Activated naive CD4-positive, alpha-beta T cell treated with anti-CD3 and anti-CD28 coated beads, Interleukin-2, amount 50 U/mL, for 24 hours (primary cell): ENCODE data around the gene MGAT5.
A peak's percentile ranks its signal among the peaks of the same experiment; 100 is the strongest.

ENCODE experiments used
- H3K27ac Mint-ChIP-seq: one replicate; pipeline ENCODE4 v1.8.0; 2021; ENCODE audit warnings: mild to moderate bottlenecking, mixed read lengths
- H3K27me3 Mint-ChIP-seq: one replicate; pipeline ENCODE4 v1.8.0; 2021; ENCODE audit warnings: mixed read lengths
- H3K36me3 Mint-ChIP-seq: one replicate; pipeline ENCODE4 v1.8.0; 2021; ENCODE audit warnings: mixed read lengths
- H3K4me1 Mint-ChIP-seq: one replicate; pipeline ENCODE4 v1.8.0; 2021; ENCODE audit warnings: mixed read lengths
- H3K4me3 Mint-ChIP-seq: one replicate; pipeline ENCODE4 v1.8.0; 2021; ENCODE audit warnings: mild to moderate bottlenecking, mixed read lengths
- H3K9me3 Mint-ChIP-seq: one replicate; pipeline ENCODE4 v1.8.0; 2021; ENCODE audit warnings: mixed read lengths

The MGAT5 gene

GRCh38 chr2:134361648-134362047, 107.8 kb downstream of the MGAT5 start:
- no peak overlapping the region for H3K27ac Mint-ChIP-seq
- H3K9me3 Mint-ChIP-seq = no peaks in the 10 kb centered on the region
- H3K27me3 Mint-ChIP-seq = no peaks in the 10 kb centered on the region
- peaks cover 13% of the 10 kb centered on the region for H3K4me1 Mint-ChIP-seq
- H3K4me3 Mint-ChIP-seq = no peak overlapping the region
- peaks cover 17% of the 10 kb centered on the region for H3K36me3 Mint-ChIP-seq

- Mint-ChIP-seq H3K9me3 (no peaks in the 10 kb centered on the region), H3K27ac (no peak overlapping the region), H3K4me1 (peaks cover 19% of the 10 kb centered on the region), H3K36me3 (peaks cover 19% of the 10 kb centered on the region), H3K4me3 (no peak overlapping the region), H3K27me3 (no peaks in the 10 kb centered on the region)
Observed at GRCh38 chr2:134362152-134362668, 108.3 kb downstream of the MGAT5 start.

- Mint-ChIP-seq H3K36me3 (peaks cover 19% of the 10 kb centered on the region), H3K4me1 (peaks cover 24% of the 10 kb centered on the region), H3K27me3 (no peaks in the 10 kb centered on the region), H3K4me3 (no peak overlapping the region), H3K9me3 (no peaks in the 10 kb centered on the region), H3K27ac (no peak overlapping the region)
Observed at GRCh38 chr2:134362740-134363139, 108.9 kb downstream of the MGAT5 start.

- H3K9me3 Mint-ChIP-seq = no peaks in the 10 kb centered on the region
Observed at GRCh38 chr2:134365356-134365755, 111.5 kb downstream of the MGAT5 start.

DNA sequence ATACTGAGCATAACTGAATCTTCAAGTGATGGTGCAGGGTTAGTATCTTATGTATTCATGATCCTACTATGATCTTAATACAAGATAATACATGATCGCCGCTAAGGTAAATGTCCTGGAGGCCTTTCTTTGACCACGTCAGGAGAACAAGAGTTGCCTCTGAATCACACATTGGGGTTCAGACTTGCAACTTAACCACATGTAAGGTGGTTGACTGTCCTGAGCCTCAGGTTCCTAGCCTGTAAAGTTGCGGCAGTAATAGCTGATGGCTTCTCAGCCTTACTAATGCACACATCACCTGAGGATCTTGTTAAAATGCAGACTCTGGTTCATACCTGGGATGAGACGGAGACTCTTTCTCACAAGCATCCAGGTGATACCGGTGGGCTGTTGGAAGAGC, 112.5 kb downstream of the MGAT5 start:
- Mint-ChIP-seq H3K36me3 (peaks cover 21% of the 10 kb centered on the region), H3K9me3 (no peaks in the 10 kb centered on the region), H3K4me1 (peaks cover 39% of the 10 kb centered on the region), H3K27me3 (no peaks in the 10 kb centered on the region), H3K4me3 (no peak overlapping the region), H3K27ac (no peak overlapping the region)

More at GRCh38 chr2:134365356-134365755, 111.5 kb downstream of the MGAT5 start:
- Mint-ChIP-seq H3K27me3 (no peaks in the 10 kb centered on the region), H3K4me1 (peaks cover 39% of the 10 kb centered on the region), H3K4me3 (no peak overlapping the region), H3K27ac (no peak overlapping the region), H3K36me3 (peaks cover 22% of the 10 kb centered on the region)

GRCh38 chr2:134367213-134367612, 113.3 kb downstream of the MGAT5 start:
- H3K27me3 Mint-ChIP-seq = no peaks in the 10 kb centered on the region
- peaks cover 20% of the 10 kb centered on the region for H3K36me3 Mint-ChIP-seq
- peak overlapping the region; percentile 27 for H3K4me3 Mint-ChIP-seq
- no peak overlapping the region for H3K27ac Mint-ChIP-seq
- H3K9me3 Mint-ChIP-seq = no peaks in the 10 kb centered on the region
- H3K4me1 Mint-ChIP-seq = peaks cover 39% of the 10 kb centered on the region

GRCh38 chr2:134368009-134368817, 114.3 kb downstream of the MGAT5 start:
- H3K4me3 Mint-ChIP-seq = no peak overlapping the region
- H3K36me3 Mint-ChIP-seq = peaks cover 16% of the 10 kb centered on the region
- no peak overlapping the region for H3K27ac Mint-ChIP-seq
- H3K9me3 Mint-ChIP-seq = no peaks in the 10 kb centered on the region
- H3K27me3 Mint-ChIP-seq = no peaks in the 10 kb centered on the region
- peaks cover 42% of the 10 kb centered on the region for H3K4me1 Mint-ChIP-seq

GRCh38 chr2:134369220-134369902, 115.5 kb downstream of the MGAT5 start:
- no peaks in the 10 kb centered on the region for H3K27me3 Mint-ChIP-seq
- peaks cover 23% of the 10 kb centered on the region for H3K36me3 Mint-ChIP-seq
- no peak overlapping the region for H3K27ac Mint-ChIP-seq
- peaks cover 42% of the 10 kb centered on the region for H3K4me1 Mint-ChIP-seq
- H3K9me3 Mint-ChIP-seq = no peaks in the 10 kb centered on the region
- no peak overlapping the region for H3K4me3 Mint-ChIP-seq

GRCh38 chr2:134370655-134371445, 117.0 kb downstream of the MGAT5 start:
- H3K27ac Mint-ChIP-seq = no peak overlapping the region
- no peaks in the 10 kb centered on the region for H3K9me3 Mint-ChIP-seq
- no peaks in the 10 kb centered on the region for H3K27me3 Mint-ChIP-seq
- H3K4me3 Mint-ChIP-seq = no peak overlapping the region
- peaks cover 37% of the 10 kb centered on the region for H3K4me1 Mint-ChIP-seq
- H3K36me3 Mint-ChIP-seq = peaks cover 22% of the 10 kb centered on the region

GRCh38 chr2:134372141-134372540, 118.3 kb downstream of the MGAT5 start:
- Mint-ChIP-seq H3K27me3 (no peaks in the 10 kb centered on the region), H3K4me1 (peaks cover 24% of the 10 kb centered on the region), H3K4me3 (no peak overlapping the region), H3K9me3 (no peaks in the 10 kb centered on the region), H3K36me3 (peaks cover 22% of the 10 kb centered on the region), H3K27ac (no peak overlapping the region)

- H3K36me3 Mint-ChIP-seq = peaks cover 24% of the 10 kb centered on the region
- H3K4me3 Mint-ChIP-seq = no peak overlapping the region
- H3K27me3 Mint-ChIP-seq = no peaks in the 10 kb centered on the region
- H3K9me3 Mint-ChIP-seq = no peaks in the 10 kb centered on the region
- H3K4me1 Mint-ChIP-seq = peaks cover 19% of the 10 kb centered on the region
- H3K27ac Mint-ChIP-seq = no peak overlapping the region
Observed at GRCh38 chr2:134372611-134373131, 118.8 kb downstream of the MGAT5 start.

GRCh38 chr2:134375935-134376334, 122.1 kb downstream of the MGAT5 start:
- Mint-ChIP-seq H3K4me3 (no peak overlapping the region), H3K9me3 (no peaks in the 10 kb centered on the region), H3K36me3 (peaks cover 28% of the 10 kb centered on the region), H3K27ac (no peak overlapping the region), H3K4me1 (peaks cover 3% of the 10 kb centered on the region), H3K27me3 (no peaks in the 10 kb centered on the region)

- no peak overlapping the region for H3K4me3 Mint-ChIP-seq
- peaks cover 3% of the 10 kb centered on the region for H3K4me1 Mint-ChIP-seq
- H3K27me3 Mint-ChIP-seq = no peaks in the 10 kb centered on the region
- H3K9me3 Mint-ChIP-seq = no peaks in the 10 kb centered on the region
- peaks cover 29% of the 10 kb centered on the region for H3K36me3 Mint-ChIP-seq
- no peak overlapping the region for H3K27ac Mint-ChIP-seq
Observed at GRCh38 chr2:134377730-134378129, 123.9 kb downstream of the MGAT5 start.

DNA sequence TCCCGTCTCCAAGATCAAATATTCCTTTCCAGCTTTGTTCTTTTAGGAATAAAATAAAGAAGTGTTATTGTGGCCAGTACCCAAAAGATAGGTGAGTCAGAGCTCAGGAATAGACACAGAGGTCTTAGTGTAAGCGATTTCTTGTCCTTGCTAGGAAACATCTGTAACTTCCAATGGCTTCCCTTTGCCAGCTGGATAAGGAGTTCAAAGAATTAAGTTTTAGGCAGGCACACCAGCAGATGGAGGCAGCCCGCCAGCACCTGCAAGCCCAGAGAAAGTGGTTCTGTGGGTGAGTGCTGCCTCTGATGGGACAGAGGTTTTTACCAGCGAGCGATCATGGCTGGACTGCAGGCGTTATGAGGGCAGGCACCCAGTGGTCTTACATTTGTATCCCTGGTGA, 125.4 kb downstream of the MGAT5 start:
- H3K4me3 Mint-ChIP-seq = no peak overlapping the region
- H3K9me3 Mint-ChIP-seq = no peaks in the 10 kb centered on the region
- H3K27ac Mint-ChIP-seq = no peak overlapping the region
- peaks cover 3% of the 10 kb centered on the region for H3K4me1 Mint-ChIP-seq
- peaks cover 22% of the 10 kb centered on the region for H3K36me3 Mint-ChIP-seq
- no peaks in the 10 kb centered on the region for H3K27me3 Mint-ChIP-seq

DNA sequence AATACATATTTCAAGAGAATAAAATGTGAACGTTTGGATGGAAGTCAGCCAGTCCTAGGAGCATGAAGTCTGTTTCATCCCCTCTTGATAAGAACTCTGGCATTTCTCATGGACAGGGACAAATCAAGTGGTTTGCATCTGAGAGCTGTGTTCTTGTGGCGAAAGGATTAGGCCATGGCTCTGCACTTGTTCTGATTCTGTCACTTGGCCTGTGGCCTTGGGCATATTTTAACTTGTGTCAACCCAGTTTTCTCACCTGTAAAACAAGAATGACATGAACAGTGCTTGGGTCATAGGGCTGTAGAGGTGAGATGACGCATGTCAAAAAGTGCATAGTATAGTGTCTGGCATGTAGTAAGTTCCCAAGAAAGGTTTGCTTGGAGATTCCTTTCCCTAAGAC, 125.8 kb downstream of the MGAT5 start:
- Mint-ChIP-seq H3K27ac (no peak overlapping the region), H3K27me3 (no peaks in the 10 kb centered on the region), H3K9me3 (no peaks in the 10 kb centered on the region), H3K4me1 (peaks cover 3% of the 10 kb centered on the region), H3K4me3 (no peak overlapping the region), H3K36me3 (peaks cover 22% of the 10 kb centered on the region)
